Osteocyte (in vitro differentiated cells): ENCODE results near the gene SSC5D. TPM values are rescaled to one million over a fixed set of nuclear protein-coding genes. Genes with fewer than 3 reads are reported as not detected.

ENCODE experiments used
- DNase-seq: peaks from one replicate; pipeline ENCODE4 v3.0.0; 2021; ENCODE audit warnings: mixed read lengths; ENCODE audit not compliant: unreplicated experiment; ENCODE audit errors: extremely low spot score
- H3K27ac Mint-ChIP-seq: one replicate; pipeline ENCODE4 v1.8.0; 2021; ENCODE audit warnings: mild to moderate bottlenecking, mixed read lengths; ENCODE audit not compliant: unreplicated experiment
- H3K27me3 Mint-ChIP-seq: one replicate; pipeline ENCODE4 v1.8.0; 2021; ENCODE audit warnings: mixed read lengths; ENCODE audit not compliant: unreplicated experiment
- H3K36me3 Mint-ChIP-seq: one replicate; pipeline ENCODE4 v1.8.0; 2021; ENCODE audit warnings: mixed read lengths; ENCODE audit not compliant: unreplicated experiment
- H3K4me1 Mint-ChIP-seq: one replicate; pipeline ENCODE4 v1.8.0; 2021; ENCODE audit warnings: mixed read lengths; ENCODE audit not compliant: unreplicated experiment
- H3K4me3 Mint-ChIP-seq: one replicate; pipeline ENCODE4 v1.8.0; 2021; ENCODE audit warnings: mild to moderate bottlenecking, moderate library complexity, mixed read lengths; ENCODE audit not compliant: unreplicated experiment
- H3K9me3 Mint-ChIP-seq: one replicate; pipeline ENCODE4 v1.8.0; 2021; ENCODE audit warnings: mixed read lengths; ENCODE audit not compliant: unreplicated experiment
- CTCF ChIP-seq: fragments of 200-600 bp; sonication (generic); IDR thresholded peaks from 2 replicates; pipeline ENCODE4 v1.5.0; 2021; ENCODE audit warnings: antibody characterized with exemption, mild to moderate bottlenecking, moderate library complexity
- total RNA-seq: library from RNA; stranded (reverse); gene quantifications from 2 replicates; pipeline ENCODE4 v1.2.1, GENCODE V29; 2021

The SSC5D gene
- total RNA-seq, 1 donor from 2014 or later: 21.5 TPM

- H3K4me1 Mint-ChIP-seq: peaks cover 10% of the 10 kb centered on the region
- peaks cover 55% of the 10 kb centered on the region for H3K27me3 Mint-ChIP-seq
- H3K27ac Mint-ChIP-seq: no peak overlapping the region
- DNase-seq: no peak
- H3K36me3 Mint-ChIP-seq: peaks cover 4% of the 10 kb centered on the region
- H3K9me3 Mint-ChIP-seq: no peaks in the 10 kb centered on the region
- no peak overlapping the region for H3K4me3 Mint-ChIP-seq
- no peak for TF ChIP-seq CTCF
These were observed 45.8 kb upstream of the SSC5D start for GRCh38 chr19:55442372-55442961.

- Mint-ChIP-seq H3K4me1 (peaks cover 10% of the 10 kb centered on the region), H3K9me3 (no peaks in the 10 kb centered on the region), H3K4me3 (no peak within 1 kb of the TSS), H3K36me3 (peaks cover 4% of the 10 kb centered on the region), H3K27ac (no peak within 1 kb of the TSS), H3K27me3 (peaks cover 55% of the 10 kb centered on the region)
- no peak for TF ChIP-seq CTCF
- no peak for DNase-seq
These were observed 45.0 kb upstream of the SSC5D start, which contains the start of gene SHISA7 for GRCh38 chr19:55443045-55443823. Gene SHISA7, minus strand, starts transcription at chr19:55443300. Its CDS starts 437 bp downstream, at chr19:55442863.

- peaks cover 10% of the 10 kb centered on the region for H3K4me1 Mint-ChIP-seq
- no peaks in the 10 kb centered on the region for H3K9me3 Mint-ChIP-seq
- no peak for DNase-seq
- peaks cover 53% of the 10 kb centered on the region for H3K27me3 Mint-ChIP-seq
- no peak overlapping the region for H3K27ac Mint-ChIP-seq
- H3K4me3 Mint-ChIP-seq: no peak overlapping the region
- H3K36me3 Mint-ChIP-seq: peaks cover 4% of the 10 kb centered on the region
- no peak for TF ChIP-seq CTCF
These were observed 44.3 kb upstream of the SSC5D start for GRCh38 chr19:55443824-55444480.

- Mint-ChIP-seq H3K27ac (no peak overlapping the region), H3K27me3 (peaks cover 46% of the 10 kb centered on the region), H3K4me1 (peaks cover 10% of the 10 kb centered on the region), H3K36me3 (peaks cover 4% of the 10 kb centered on the region), H3K9me3 (no peaks in the 10 kb centered on the region), H3K4me3 (no peak overlapping the region)
- TF ChIP-seq CTCF: no peak
- no peak for DNase-seq
These were observed 43.6 kb upstream of the SSC5D start for GRCh38 chr19:55444646-55445045.

GRCh38 chr19:55446060-55446459 is 42.2 kb upstream of the SSC5D start:
- TF ChIP-seq CTCF: no peak
- Mint-ChIP-seq H3K4me3 (no peak overlapping the region), H3K4me1 (peaks cover 7% of the 10 kb centered on the region), H3K9me3 (no peaks in the 10 kb centered on the region), H3K36me3 (peaks cover 4% of the 10 kb centered on the region), H3K27ac (no peak overlapping the region), H3K27me3 (peaks cover 40% of the 10 kb centered on the region)
- no peak for DNase-seq
